ENCODE data around the gene PPDPF.

Gene PPDPF

GRCh38 chr20:63497946-63498935 is 22.3 kb upstream of the PPDPF start:
- Histone ChIP-seq H3K27ac (peak overlapping the region; percentile 87), H3K27me3 (ENCODE audit: insufficient read depth, low read depth, severe bottlenecking) (no peaks in the 10 kb centered on the region), H3K9me3 (ENCODE audit: severe bottlenecking) (no peaks in the 10 kb centered on the region), H3K4me3 (ENCODE audit: low read depth, low read length) (peak overlapping the region; percentile 88), H3K36me3 (peaks cover 40% of the 10 kb centered on the region)
- peak; percentile 73 for DNase-seq
- TF ChIP-seq, protein P1, sequence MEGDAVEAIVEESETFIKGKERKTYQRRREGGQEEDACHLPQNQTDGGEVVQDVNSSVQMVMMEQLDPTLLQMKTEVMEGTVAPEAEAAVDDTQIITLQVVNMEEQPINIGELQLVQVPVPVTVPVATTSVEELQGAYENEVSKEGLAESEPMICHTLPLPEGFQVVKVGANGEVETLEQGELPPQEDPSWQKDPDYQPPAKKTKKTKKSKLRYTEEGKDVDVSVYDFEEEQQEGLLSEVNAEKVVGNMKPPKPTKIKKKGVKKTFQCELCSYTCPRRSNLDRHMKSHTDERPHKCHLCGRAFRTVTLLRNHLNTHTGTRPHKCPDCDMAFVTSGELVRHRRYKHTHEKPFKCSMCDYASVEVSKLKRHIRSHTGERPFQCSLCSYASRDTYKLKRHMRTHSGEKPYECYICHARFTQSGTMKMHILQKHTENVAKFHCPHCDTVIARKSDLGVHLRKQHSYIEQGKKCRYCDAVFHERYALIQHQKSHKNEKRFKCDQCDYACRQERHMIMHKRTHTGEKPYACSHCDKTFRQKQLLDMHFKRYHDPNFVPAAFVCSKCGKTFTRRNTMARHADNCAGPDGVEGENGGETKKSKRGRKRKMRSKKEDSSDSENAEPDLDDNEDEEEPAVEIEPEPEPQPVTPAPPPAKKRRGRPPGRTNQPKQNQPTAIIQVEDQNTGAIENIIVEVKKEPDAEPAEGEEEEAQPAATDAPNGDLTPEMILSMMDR (IDR thresholded peaks at IDR 0.05; ENCODE audit: low read depth, low read length), result 0 out of 2 replicates have a peak, but pooled peaks have one; percentile 2

- Histone ChIP-seq H3K4me3 (ENCODE audit: low read depth, low read length) (peak within 1 kb of the TSS; percentile 88), H3K27me3 (ENCODE audit: insufficient read depth, low read depth, severe bottlenecking) (no peaks in the 10 kb centered on the region), H3K9me3 (ENCODE audit: severe bottlenecking) (no peaks in the 10 kb centered on the region), H3K27ac (peak within 1 kb of the TSS; percentile 87), H3K36me3 (peaks cover 33% of the 10 kb centered on the region)
- peak; percentile 77 for DNase-seq
- TF ChIP-seq, protein P1 (IDR thresholded peaks at IDR 0.05; ENCODE audit: low read depth, low read length), result peak; percentile 40; the same call in 1 of the 2 replicates
Measured at GRCh38 chr20:63498960-63499337, 21.6 kb upstream of the PPDPF start, which contains the start of gene EEF1A2. Gene EEF1A2, minus strand, starts transcription at chr20:63499083. Its CDS starts 1,320 bp downstream, at chr20:63497763.

DNA sequence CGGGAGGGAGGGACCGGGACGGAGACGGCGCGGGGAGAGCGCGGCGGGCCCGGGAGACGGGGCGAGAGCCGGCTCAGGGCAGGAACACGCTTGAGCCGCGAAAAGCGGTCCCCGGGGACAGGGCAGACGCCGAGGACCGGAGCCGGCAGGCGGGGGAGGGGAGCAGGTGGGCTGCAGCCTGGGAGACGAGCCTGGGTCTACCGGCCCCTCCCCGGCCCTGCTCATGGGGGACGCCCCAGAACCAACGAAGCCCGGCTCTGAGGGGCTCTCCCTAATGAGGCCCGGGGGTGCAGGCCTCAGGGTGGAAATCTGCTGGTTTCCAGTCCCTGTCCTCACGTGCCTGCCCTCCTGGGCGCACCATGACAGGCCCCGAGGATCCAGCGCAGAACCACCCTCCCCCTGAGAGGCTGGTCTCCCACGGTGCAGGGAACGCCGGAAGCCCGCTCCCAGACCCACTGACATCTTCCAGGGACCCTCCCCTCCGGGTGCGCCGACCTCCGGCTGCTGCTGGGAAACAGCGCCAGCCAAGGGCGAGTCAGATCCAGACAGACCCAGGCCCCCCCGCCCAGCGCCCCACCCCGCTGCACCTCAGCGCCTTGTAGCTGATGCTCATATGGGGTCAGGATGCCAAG is 21.1 kb upstream of the PPDPF start:
- no peaks in the 10 kb centered on the region for H3K27me3 ChIP-seq (ENCODE audit: insufficient read depth, low read depth, severe bottlenecking)
- no peak for DNase-seq
- H3K27ac ChIP-seq, result peak overlapping the region; percentile 87
- peak overlapping the region; percentile 64 for H3K4me3 ChIP-seq (ENCODE audit: low read depth, low read length)
- H3K9me3 ChIP-seq (ENCODE audit: severe bottlenecking), result no peaks in the 10 kb centered on the region
- TF ChIP-seq, protein P1 (IDR thresholded peaks at IDR 0.05; ENCODE audit: low read depth, low read length), result no peak
- H3K36me3 ChIP-seq, result peaks cover 28% of the 10 kb centered on the region

GRCh38 chr20:63500151-63500901 is 20.2 kb upstream of the PPDPF start:
- TF ChIP-seq, protein P1 (IDR thresholded peaks at IDR 0.05; ENCODE audit: low read depth, low read length), result no peak
- DNase-seq, result no peak

DNA sequence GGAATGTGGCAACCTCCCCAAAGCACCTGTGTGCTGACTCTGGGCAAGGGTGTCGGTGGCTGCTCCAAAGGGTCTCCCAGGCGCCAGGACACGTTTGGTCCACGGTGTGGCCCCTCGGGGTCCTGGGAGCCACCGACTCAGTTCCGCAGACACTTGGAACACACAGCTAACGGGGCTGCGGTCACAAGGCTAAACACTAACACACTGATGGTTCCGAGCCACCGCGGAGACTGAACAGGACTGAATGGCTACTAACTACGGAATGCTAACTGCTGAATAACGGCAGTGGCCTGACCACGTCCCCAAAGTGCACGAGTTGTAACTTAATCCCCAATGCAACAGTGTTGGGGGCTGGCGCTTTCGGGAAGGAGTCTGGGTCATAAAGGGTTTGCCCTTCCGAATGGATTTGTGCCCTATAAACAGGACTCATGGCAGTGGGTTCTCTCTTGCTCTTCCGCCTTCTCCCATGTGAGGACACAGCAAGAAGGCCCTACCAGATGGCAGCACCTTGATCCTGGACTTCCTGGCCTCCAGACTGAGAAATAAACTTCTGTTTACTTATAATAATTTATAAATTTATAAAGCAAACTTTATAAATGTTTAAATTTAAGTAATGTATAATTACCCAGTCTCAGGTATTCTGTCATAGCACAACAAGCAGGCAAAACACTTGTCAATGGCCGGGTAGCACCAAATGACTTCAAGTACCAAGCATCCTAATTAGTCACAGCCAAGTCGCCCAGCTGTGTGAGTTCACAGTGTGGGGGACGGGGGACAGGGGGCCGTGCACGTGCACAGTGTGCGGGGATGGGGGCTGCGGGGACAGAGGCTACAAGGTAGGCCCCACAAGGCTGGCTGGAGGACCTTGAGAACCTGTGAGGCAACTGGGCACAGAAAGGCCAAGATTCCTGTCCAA is 19.4 kb upstream of the PPDPF start:
- Histone ChIP-seq H3K9me3 (ENCODE audit: severe bottlenecking) (peaks cover 8% of the 10 kb centered on the region), H3K36me3 (peaks cover 13% of the 10 kb centered on the region), H3K27ac (peak overlapping the region; percentile 47), H3K27me3 (ENCODE audit: insufficient read depth, low read depth, severe bottlenecking) (no peaks in the 10 kb centered on the region), H3K4me3 (ENCODE audit: low read depth, low read length) (no peak overlapping the region; the same call in 1 of the 2 replicates)
- TF ChIP-seq, protein P1 (IDR thresholded peaks at IDR 0.05; ENCODE audit: low read depth, low read length), result no peak
- no peak for DNase-seq

More at GRCh38 chr20:63500151-63500901, 20.2 kb upstream of the PPDPF start:
- Histone ChIP-seq H3K27ac (no peak overlapping the region), H3K36me3 (peaks cover 19% of the 10 kb centered on the region), H3K27me3 (ENCODE audit: insufficient read depth, low read depth, severe bottlenecking) (no peaks in the 10 kb centered on the region), H3K9me3 (ENCODE audit: severe bottlenecking) (peaks cover 3% of the 10 kb centered on the region), H3K4me3 (ENCODE audit: low read depth, low read length) (no peak overlapping the region)

Data from WERI-Rb-1 (cell line).